Tibial nerve (tissue), 4 donors: ENCODE data around the gene OSBPL9. TPM values are rescaled to one million over a fixed set of nuclear protein-coding genes. Genes with fewer than 3 reads are reported as not detected.
A peak's percentile ranks its signal among the peaks of the same experiment; 100 is the strongest.

Experiments
- DNase-seq, 2 donors: peaks; one replicate each; pipeline ENCODE4 v3.0.0-alpha.2; 2019; ENCODE audit warnings: low spot score in 2 of 2
- H3K27ac ChIP-seq, 4 donors: fragments of 200-600 bp; sonication (generic) in 3 of 4; one replicate each; pipeline ENCODE4 v1.5.1; 2017 to 2019; ENCODE audit warnings: mild to moderate bottlenecking in 1 of 4
- H3K27me3 ChIP-seq, 2 donors: fragments of 200-600 bp; sonication (generic) in 1 of 2; one replicate each; pipeline versions ENCODE4 v1.5.1 to v1.6.0; 2017 to 2019
- H3K36me3 ChIP-seq, 3 donors: fragments of 200-600 bp; sonication (generic); one replicate each; pipeline ENCODE4 v1.5.1; 2018 to 2019
- H3K4me1 ChIP-seq, 4 donors: fragments of 200-600 bp; sonication (generic) in 3 of 4; one replicate each; pipeline ENCODE4 v1.5.1; 2017 to 2019
- H3K4me3 ChIP-seq, 4 donors: fragments of 200-600 bp; sonication (generic) in 3 of 4; one replicate each; pipeline ENCODE4 v1.5.1; 2017 to 2019; ENCODE audit warnings: mild to moderate bottlenecking in 1 of 4, moderate library complexity in 1 of 4
- H3K9me3 ChIP-seq, 4 donors: fragments of 200-600 bp; sonication (generic) in 3 of 4; one replicate each; pipeline ENCODE4 v1.5.1; 2017 to 2019
- CTCF ChIP-seq, 5 experiments: fragments of 200-600 bp in 3 of 5; fragments of 450-650 bp in 2 of 5; sonication (generic) in 3 of 5; IDR thresholded peaks; one replicate each; pipeline ENCODE4 v1.5.1; 2016 to 2019; ENCODE audit warnings: antibody characterized with exemption in 5 of 5, mild to moderate bottlenecking in 3 of 5, moderate library complexity in 2 of 5
- EP300 ChIP-seq, 2 donors: sonication (generic); formaldehyde crosslinking; IDR thresholded peaks; one replicate each; pipeline ENCODE4 v1.6.1; 2017; ENCODE audit warnings: antibody characterized with exemption in 2 of 2, mild to moderate bottlenecking in 1 of 2
- POLR2A ChIP-seq, 2 donors: fragments of 450-650 bp; IDR thresholded peaks; one replicate each; pipeline ENCODE4 v1.6.1; 2017; ENCODE audit warnings: antibody characterized with exemption in 2 of 2, mild to moderate bottlenecking in 2 of 2, moderate library complexity in 2 of 2
- WGBS, 2 donors: methylation state at CpG; one replicate each; pipeline ENCODE4 v1.1.5; 2018; 5-methylcytosine and 5-hydroxymethylcytosine counted together
- total RNA-seq, 4 donors: library from RNA; depleted of rRNA; stranded (reverse); fragments of >200 nt; gene quantifications; one replicate each; pipeline ENCODE4 v1.1.0, GENCODE V29; 2016

Gene OSBPL9
- total RNA-seq, 4 donors from 2014 or later = 86.1 to 132 (median 96.9) TPM

DNA sequence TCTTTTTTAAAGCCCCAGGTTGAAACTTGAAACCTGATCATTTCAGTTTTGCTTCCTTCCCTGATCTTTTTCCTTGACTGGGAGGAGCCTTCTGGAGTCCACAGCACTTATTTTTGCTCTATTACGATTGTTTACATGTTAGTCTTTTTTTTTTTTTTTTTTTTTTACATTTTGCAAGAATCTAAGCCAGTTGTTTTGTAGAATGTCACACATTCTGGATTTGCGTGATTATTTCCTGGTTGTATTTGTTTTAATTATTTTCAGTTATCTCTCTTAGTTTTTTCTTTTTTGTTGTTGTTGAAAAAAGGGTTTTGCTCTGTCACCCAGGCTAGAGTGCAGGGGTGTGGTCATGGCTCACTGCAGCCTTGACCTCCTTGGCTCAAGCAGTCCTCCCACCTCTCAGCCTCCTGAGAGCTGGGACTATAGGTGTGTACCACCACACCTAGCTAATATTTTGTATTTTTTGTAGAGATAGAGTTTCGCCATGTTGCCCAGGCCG lies 32.8 kb downstream of the OSBPL9 start:
- peak overlapping the region in 2 of 4 donors; percentile 38 to 57 for H3K27ac ChIP-seq
- DNase-seq = no peak
- WGBS, 2 donors = 73 to 81% methylated on average over 4 of the region's 4 CpGs
- TF ChIP-seq EP300 (IDR thresholded peaks at IDR 0.05) (no peak), POLR2A (IDR thresholded peaks at IDR 0.05) (no peak), CTCF (IDR thresholded peaks at IDR 0.05) (no peak)
- peaks cover 0 to 73% (median 26%) of the 10 kb centered on the region in 4 donors for H3K4me1 ChIP-seq
- H3K4me3 ChIP-seq = no peak overlapping the region
- H3K9me3 ChIP-seq = no peaks in the 10 kb centered on the region
- H3K27me3 ChIP-seq = no peaks in the 10 kb centered on the region
- H3K36me3 ChIP-seq = no peaks in the 10 kb centered on the region

- Histone ChIP-seq H3K27ac (peak overlapping the region in 2 of 4 donors; percentile 38 to 57), H3K4me3 (no peak overlapping the region), H3K27me3 (no peaks in the 10 kb centered on the region), H3K36me3 (peaks cover 0 to under 1% (median 0%) of the 10 kb centered on the region in 3 donors), H3K4me1 (peaks cover 0 to 73% (median 26%) of the 10 kb centered on the region in 4 donors), H3K9me3 (no peaks in the 10 kb centered on the region)
- 76 to 82% methylated on average over 1 of the region's 1 CpG for WGBS, 2 donors
- no peak for DNase-seq
- TF ChIP-seq CTCF (IDR thresholded peaks at IDR 0.05) (no peak), EP300 (IDR thresholded peaks at IDR 0.05) (no peak), POLR2A (IDR thresholded peaks at IDR 0.05) (no peak)
Measured at GRCh38 chr1:51650198-51650597, 33.3 kb downstream of the OSBPL9 start.

DNA sequence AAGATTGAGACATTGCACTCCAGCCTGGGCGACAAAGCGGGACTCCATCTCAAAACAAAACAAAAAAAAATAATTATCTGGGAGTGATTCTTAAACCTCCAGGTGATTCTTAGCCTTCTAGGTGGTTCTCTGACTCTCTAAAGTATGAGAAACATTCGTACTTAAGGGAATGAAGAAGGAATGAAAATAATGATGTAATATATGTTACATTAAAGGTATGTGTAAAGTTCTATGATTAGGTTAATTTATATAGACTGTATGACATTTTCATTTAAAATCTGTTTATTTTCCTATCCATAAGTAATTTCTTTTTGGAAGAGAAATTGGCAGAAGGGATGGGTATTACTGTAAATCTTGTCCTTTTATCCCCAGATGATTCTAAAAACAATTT lies 34.7 kb downstream of the OSBPL9 start:
- H3K27ac ChIP-seq = no peak overlapping the region
- peaks cover 0 to 6% (median 0%) of the 10 kb centered on the region in 3 donors for H3K36me3 ChIP-seq
- peaks cover 0 to 80% (median 26%) of the 10 kb centered on the region in 4 donors for H3K4me1 ChIP-seq
- no peaks in the 10 kb centered on the region for H3K9me3 ChIP-seq
- 92% methylated on average over 3 of the region's 3 CpGs for WGBS, 2 donors
- no peak for DNase-seq
- no peak overlapping the region for H3K4me3 ChIP-seq
- TF ChIP-seq POLR2A (IDR thresholded peaks at IDR 0.05) = no peak
- no peak for TF ChIP-seq EP300 (IDR thresholded peaks at IDR 0.05)
- no peak for TF ChIP-seq CTCF (IDR thresholded peaks at IDR 0.05)
- H3K27me3 ChIP-seq = no peaks in the 10 kb centered on the region

DNA sequence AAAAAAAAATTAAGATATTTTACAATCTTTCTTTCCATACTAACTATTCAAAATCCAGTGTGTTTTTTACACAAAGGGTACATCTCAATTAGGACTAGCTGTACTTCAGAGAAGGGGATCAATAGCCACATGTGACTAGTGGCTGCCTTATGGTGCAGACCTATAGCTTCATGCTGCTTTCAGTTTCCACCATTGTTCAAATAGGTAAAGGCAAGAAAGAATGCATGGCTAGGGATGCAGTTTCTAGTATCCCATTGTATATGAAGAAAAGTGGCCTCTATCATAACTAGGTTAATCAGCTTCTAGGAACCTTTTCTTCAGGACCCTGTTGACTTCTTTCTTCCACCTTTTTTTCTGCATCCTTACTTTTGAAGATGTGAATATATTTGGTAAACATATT lies 35.7 kb downstream of the OSBPL9 start:
- Histone ChIP-seq H3K4me1 (peaks cover 0 to 79% (median 26%) of the 10 kb centered on the region in 4 donors), H3K27me3 (no peaks in the 10 kb centered on the region), H3K9me3 (no peaks in the 10 kb centered on the region), H3K4me3 (no peak overlapping the region), H3K27ac (no peak overlapping the region), H3K36me3 (peaks cover 0 to 6% (median 0%) of the 10 kb centered on the region in 3 donors)
- TF ChIP-seq EP300 (IDR thresholded peaks at IDR 0.05) (no peak), CTCF (IDR thresholded peaks at IDR 0.05) (no peak), POLR2A (IDR thresholded peaks at IDR 0.05) (no peak)
- DNase-seq = no peak

DNA sequence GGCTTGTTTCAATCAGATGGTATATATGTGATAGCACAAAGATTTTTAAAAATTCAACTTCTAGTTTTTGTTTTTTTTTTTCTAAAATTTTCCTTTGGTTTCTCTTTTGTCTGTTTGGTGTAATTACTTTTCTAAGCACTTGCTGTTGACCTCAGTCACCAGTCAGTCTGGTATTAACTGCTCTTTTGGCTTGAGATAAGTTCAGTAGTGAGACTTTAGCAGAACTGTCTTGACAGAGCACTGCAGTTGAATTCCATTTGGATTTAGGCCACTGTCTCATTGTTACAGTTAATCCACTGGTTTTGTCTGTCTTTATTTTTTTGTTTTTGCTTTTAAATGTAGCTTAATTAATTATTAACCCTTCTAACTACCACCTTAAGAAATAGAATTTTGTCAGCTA lies 36.2 kb downstream of the OSBPL9 start:
- H3K4me3 ChIP-seq = no peak overlapping the region
- H3K36me3 ChIP-seq = peaks cover 0 to 6% (median 0%) of the 10 kb centered on the region in 3 donors
- H3K4me1 ChIP-seq = peaks cover 0 to 74% (median 24%) of the 10 kb centered on the region in 4 donors
- H3K9me3 ChIP-seq = no peaks in the 10 kb centered on the region
- DNase-seq = no peak
- H3K27me3 ChIP-seq = no peaks in the 10 kb centered on the region
- peak overlapping the region in 1 of 4 donors; percentile 42 for H3K27ac ChIP-seq
- TF ChIP-seq EP300 (IDR thresholded peaks at IDR 0.05) (no peak), POLR2A (IDR thresholded peaks at IDR 0.05) (no peak), CTCF (IDR thresholded peaks at IDR 0.05) (no peak)
